Central memory CD8-positive, alpha-beta T cell (primary cell): ENCODE measurements around the gene MAP1LC3B.
"Not testable (repeated sequence)": the region's sequence is repeated elsewhere in the genome, so short reads cannot be mapped to it uniquely, and the experiment has no call there.

Experiments used
- ATAC-seq: fragments of 150-1000 bp; cut with Tn5 transposase; replicated peaks from 2 replicates; pipeline ENCODE4 v1.10.0; 2022; ENCODE audit warnings: mild to moderate bottlenecking, moderate FRiP score, moderate number of reproducible peaks; ENCODE audit not compliant: poor library complexity, severe bottlenecking; ENCODE audit errors: extremely low read depth
- DNase-seq, 2 donors: peaks; one replicate each; pipeline ENCODE4 v3.0.0; 2021; ENCODE audit warnings: low spot score in 2 of 2
- H3K27ac Mint-ChIP-seq: one replicate; pipeline ENCODE4 v1.8.0; 2022; ENCODE audit warnings: low read depth, mild to moderate bottlenecking, moderate library complexity, mixed read lengths
- H3K27me3 Mint-ChIP-seq: one replicate; pipeline ENCODE4 v1.8.0; 2022; ENCODE audit warnings: mixed read lengths
- H3K36me3 Mint-ChIP-seq: one replicate; pipeline ENCODE4 v1.8.0; 2022; ENCODE audit warnings: mild to moderate bottlenecking, moderate library complexity, mixed read lengths; ENCODE audit not compliant: insufficient read depth
- H3K4me1 Mint-ChIP-seq: one replicate; pipeline ENCODE4 v1.8.0; 2022; ENCODE audit warnings: mixed read lengths
- H3K4me3 Mint-ChIP-seq: one replicate; pipeline ENCODE4 v1.8.0; 2022; ENCODE audit warnings: mild to moderate bottlenecking, moderate library complexity, mixed read lengths
- H3K9me3 Mint-ChIP-seq: one replicate; pipeline ENCODE4 v1.8.0; 2022; ENCODE audit warnings: mixed read lengths

Gene MAP1LC3B

DNA sequence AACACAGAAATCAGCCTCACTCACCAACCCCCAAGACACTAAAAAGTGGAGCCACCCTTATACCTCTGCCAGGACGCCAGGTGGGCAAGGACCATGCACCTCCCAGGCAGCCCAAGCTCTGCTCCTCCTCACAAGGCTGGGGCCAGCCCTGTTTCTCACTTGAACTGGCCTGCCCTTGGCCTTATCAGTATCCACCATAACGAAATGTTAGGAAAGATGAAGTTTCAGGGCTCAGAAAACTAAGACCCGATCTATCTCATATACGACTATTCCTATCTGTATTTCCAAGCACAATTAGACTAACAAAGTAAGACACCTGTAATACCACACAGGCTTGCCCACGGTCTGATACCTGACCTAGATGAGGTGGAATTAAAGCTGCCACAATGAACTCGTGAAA, 15.5 kb upstream of the MAP1LC3B start:
- no peak for ATAC-seq
- Mint-ChIP-seq H3K27ac (no peak overlapping the region), H3K9me3 (no peaks in the 10 kb centered on the region)

GRCh38 chr16:87379312-87379752, 12.8 kb upstream of the MAP1LC3B start:
- ATAC-seq, H3K4me3 Mint-ChIP-seq, H3K27me3 Mint-ChIP-seq, DNase-seq, H3K27ac Mint-ChIP-seq, H3K9me3 Mint-ChIP-seq: not testable (repeated sequence)
- peaks cover 53% of the 10 kb centered on the region for H3K4me1 Mint-ChIP-seq
- H3K36me3 Mint-ChIP-seq: peaks cover 23% of the 10 kb centered on the region

More for the DNA sequence above, 15.5 kb upstream of the MAP1LC3B start:
- Mint-ChIP-seq H3K4me1 (peaks cover 46% of the 10 kb centered on the region), H3K27me3 (no peaks in the 10 kb centered on the region), H3K4me3 (no peak overlapping the region), H3K36me3 (peaks cover 10% of the 10 kb centered on the region)
- DNase-seq: no peak

GRCh38 chr16:87380403-87380802, 11.7 kb upstream of the MAP1LC3B start:
- Mint-ChIP-seq H3K4me3 (peak overlapping the region; percentile 96), H3K27ac (peak overlapping the region; percentile 82), H3K4me1 (peaks cover 55% of the 10 kb centered on the region), H3K36me3 (peaks cover 27% of the 10 kb centered on the region), H3K27me3 (no peaks in the 10 kb centered on the region), H3K9me3 (no peaks in the 10 kb centered on the region)
- no peak for DNase-seq
- no peak for ATAC-seq

- Mint-ChIP-seq H3K4me3 (peak overlapping the region; percentile 96), H3K27me3 (no peaks in the 10 kb centered on the region), H3K27ac (peak overlapping the region; percentile 82), H3K9me3 (no peaks in the 10 kb centered on the region), H3K4me1 (peaks cover 55% of the 10 kb centered on the region), H3K36me3 (peaks cover 31% of the 10 kb centered on the region)
- ATAC-seq: no peak
- no peak for DNase-seq
Observed at GRCh38 chr16:87380881-87381280, 11.3 kb upstream of the MAP1LC3B start.

DNA sequence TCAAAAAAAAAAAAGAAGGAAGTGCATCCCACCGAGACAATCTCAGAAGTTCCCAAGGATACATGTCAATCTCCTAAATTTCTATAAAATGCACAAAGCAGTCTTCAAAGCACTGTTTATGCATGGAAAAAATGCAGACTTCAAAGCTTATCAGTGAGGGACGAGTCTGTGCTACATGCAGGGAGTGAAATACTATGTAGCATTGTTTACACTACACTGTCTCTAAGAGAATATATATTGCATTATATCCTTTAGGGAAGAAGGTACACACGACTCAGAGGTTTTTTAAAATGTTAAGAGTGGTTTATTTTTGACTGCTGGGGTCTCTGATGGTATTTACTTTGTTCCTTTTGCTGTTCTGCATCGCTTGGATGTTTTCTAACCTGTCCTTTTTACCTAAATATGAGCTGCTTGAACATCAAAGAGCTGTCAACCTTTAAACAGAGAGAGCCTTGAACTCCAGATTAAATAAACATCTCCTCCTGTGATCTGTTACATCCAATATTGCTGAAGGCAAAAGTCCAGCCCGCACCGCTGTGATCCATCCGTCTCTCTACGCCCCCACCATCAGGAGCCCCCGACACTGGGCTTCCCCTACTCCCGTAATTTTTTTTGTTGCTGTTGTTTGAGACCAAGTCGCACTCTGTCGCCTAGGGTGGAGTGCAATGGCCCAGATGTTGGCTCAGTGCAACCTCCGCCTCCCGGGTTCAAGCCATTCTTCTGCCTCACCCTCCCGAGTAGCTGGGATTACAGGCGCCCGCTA, 9.9 kb upstream of the MAP1LC3B start:
- ATAC-seq: no peak
- Mint-ChIP-seq H3K27me3 (no peaks in the 10 kb centered on the region), H3K9me3 (no peaks in the 10 kb centered on the region)

DNA sequence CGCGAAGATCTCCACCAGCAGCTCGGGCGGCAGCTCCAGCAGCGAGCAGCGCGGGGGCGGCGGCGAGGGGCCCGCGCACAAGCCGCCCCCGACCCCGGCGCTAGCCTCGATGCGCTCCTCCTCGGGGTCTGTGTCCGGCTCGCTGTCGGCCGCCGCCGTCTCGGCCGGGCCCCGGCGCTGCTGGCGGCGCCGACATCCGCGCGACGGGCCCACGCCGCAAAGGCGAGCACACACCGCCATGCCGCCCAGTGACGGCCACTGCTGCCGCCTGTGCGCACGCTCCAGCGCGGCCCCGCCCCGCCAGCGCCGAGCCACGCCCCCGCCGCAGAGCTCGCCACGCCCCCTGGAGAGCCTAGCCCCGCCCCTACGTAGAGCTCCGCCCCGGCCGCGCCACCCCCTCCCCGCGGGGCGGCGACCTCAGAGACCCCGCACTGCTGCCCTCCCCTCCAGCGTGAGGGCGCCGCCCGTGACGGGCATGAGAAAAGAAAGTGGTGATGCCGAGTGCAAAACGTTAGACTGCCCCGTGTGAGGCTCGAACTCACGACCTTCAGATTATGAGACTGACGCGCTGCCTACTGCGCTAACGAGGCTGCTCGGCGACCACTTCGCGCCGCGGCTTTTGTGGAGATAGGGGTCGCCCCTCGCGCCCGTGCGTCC, 8.5 kb upstream of the MAP1LC3B start, which contains the start of gene FBXO31:
Gene FBXO31, minus strand, starts transcription at position 272 of the 657 bp plus-strand sequence. Its CDS starts 32 bp downstream, at position 240.
- peaks cover 66% of the 10 kb centered on the region for H3K4me1 Mint-ChIP-seq
- DNase-seq (peak; percentile 85 to 94), ATAC-seq (peak; percentile 53)
- H3K27ac Mint-ChIP-seq: peak within 1 kb of the TSS; percentile 100
- H3K27me3 Mint-ChIP-seq: no peaks in the 10 kb centered on the region
- H3K36me3 Mint-ChIP-seq: peaks cover 33% of the 10 kb centered on the region
- H3K4me3 Mint-ChIP-seq: peak within 1 kb of the TSS; percentile 96
- H3K9me3 Mint-ChIP-seq: no peaks in the 10 kb centered on the region

More for the DNA sequence above, 9.9 kb upstream of the MAP1LC3B start:
- Mint-ChIP-seq H3K4me1 (peaks cover 52% of the 10 kb centered on the region), H3K4me3 (peak overlapping the region; percentile 96), H3K36me3 (peaks cover 32% of the 10 kb centered on the region), H3K27ac (peak overlapping the region; percentile 100)
- no peak for DNase-seq

DNA sequence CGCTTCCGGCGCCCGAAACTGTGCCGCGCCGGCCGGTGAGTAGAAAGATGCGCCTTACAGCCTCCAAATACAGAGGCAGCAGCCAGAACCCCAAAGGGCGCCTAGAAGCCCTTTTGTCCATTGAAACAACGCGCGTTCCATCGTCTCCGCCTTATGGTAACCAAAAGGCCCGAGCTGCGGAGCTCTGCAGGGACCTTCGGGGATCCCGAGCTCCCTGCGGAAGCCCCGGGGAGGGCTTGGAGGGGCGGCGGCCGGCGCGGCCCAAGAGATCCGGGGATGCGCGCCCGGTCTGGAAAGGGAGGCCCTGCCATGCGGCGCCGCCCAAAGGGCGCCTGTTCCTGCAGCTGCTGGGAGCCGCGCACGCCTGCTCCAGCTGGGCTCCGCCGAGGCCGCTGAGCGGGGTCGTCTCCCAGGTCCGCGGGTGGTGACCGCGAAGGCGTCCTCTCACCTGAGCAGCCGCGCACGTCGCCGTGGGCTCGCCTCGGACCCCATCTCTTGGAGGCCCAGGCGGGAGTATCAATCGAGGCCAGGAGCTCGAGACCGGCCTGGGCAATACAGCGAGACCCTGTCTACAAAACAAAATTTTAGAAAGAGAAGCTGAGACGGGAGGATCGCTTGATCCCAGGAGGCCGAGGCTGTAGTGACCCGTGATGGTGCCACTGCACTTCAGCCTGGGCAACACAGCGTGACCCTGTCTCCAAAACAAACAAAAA, 7.8 kb upstream of the MAP1LC3B start:
- DNase-seq: no peak
- Mint-ChIP-seq H3K27me3 (no peaks in the 10 kb centered on the region), H3K4me3 (peak overlapping the region; percentile 96), H3K36me3 (peaks cover 31% of the 10 kb centered on the region), H3K27ac (peak overlapping the region; percentile 100), H3K9me3 (no peaks in the 10 kb centered on the region), H3K4me1 (peaks cover 67% of the 10 kb centered on the region)
- ATAC-seq: no peak

- Mint-ChIP-seq H3K4me3 (peak overlapping the region; percentile 96), H3K27ac (peak overlapping the region; percentile 100), H3K4me1 (peaks cover 67% of the 10 kb centered on the region), H3K36me3 (peaks cover 31% of the 10 kb centered on the region)
- not testable (repeated sequence) for ATAC-seq, H3K9me3 Mint-ChIP-seq, H3K27me3 Mint-ChIP-seq, DNase-seq
Observed at GRCh38 chr16:87384875-87385167, 7.3 kb upstream of the MAP1LC3B start.

- Mint-ChIP-seq H3K4me1 (peaks cover 40% of the 10 kb centered on the region), H3K27ac (peak overlapping the region; percentile 81), H3K9me3 (no peaks in the 10 kb centered on the region), H3K27me3 (no peaks in the 10 kb centered on the region), H3K36me3 (peaks cover 34% of the 10 kb centered on the region), H3K4me3 (peak overlapping the region; percentile 6)
- ATAC-seq (peak; percentile 75), DNase-seq (peak; percentile 67 to 87)
Observed at GRCh38 chr16:87387942-87388817, 4.0 kb upstream of the MAP1LC3B start.

- DNase-seq (no peak), ATAC-seq (no peak)
- Mint-ChIP-seq H3K4me1 (peaks cover 45% of the 10 kb centered on the region), H3K27ac (peak overlapping the region; percentile 81), H3K27me3 (no peaks in the 10 kb centered on the region), H3K4me3 (peak overlapping the region; percentile 6), H3K36me3 (peaks cover 35% of the 10 kb centered on the region), H3K9me3 (no peaks in the 10 kb centered on the region)
Observed at GRCh38 chr16:87388818-87389134, 3.4 kb upstream of the MAP1LC3B start.

DNA sequence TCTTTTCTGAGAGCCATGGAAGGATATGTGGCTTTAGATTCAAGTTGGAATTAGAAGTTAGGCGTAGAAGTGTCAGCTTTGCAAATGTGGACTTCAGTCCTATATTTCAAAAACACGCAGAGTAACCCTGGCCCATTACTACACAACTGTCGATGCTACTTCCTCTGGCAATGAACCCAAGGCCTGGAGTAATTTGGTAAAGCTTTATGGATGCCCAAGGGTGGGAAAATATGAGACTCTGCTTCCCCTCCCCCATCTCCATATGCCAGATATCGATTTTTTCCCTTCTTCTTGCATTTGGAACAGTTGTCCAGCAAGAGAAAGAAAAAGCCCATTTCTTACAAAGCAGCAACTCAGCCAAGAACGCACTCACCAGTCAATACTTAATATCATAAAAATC, 2.9 kb upstream of the MAP1LC3B start:
- no peak for ATAC-seq
- peak overlapping the region; percentile 59 for H3K27ac Mint-ChIP-seq
- peaks cover 45% of the 10 kb centered on the region for H3K4me1 Mint-ChIP-seq
- no peak overlapping the region for H3K4me3 Mint-ChIP-seq
- peaks cover 31% of the 10 kb centered on the region for H3K36me3 Mint-ChIP-seq
- H3K27me3 Mint-ChIP-seq: no peaks in the 10 kb centered on the region
- H3K9me3 Mint-ChIP-seq: no peaks in the 10 kb centered on the region
- no peak for DNase-seq

DNA sequence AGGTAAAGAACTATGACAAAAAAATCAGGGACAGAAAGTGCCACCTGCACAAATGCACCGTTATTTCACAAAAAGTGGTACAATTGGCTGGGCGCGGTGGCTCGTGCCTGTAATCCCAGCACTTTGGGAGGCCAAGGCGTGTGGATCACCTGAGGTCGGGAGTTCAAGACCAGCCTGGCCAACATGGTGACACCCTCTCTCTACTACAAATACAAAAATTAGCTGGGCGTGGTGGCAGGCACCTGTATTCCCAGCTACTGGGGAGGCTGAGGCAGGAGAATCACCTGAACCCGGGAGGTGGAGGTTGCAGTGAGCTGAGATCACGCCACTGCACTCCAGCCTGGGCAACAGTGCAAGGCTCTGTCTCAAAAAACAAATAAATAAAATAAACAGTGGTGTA, 2.2 kb upstream of the MAP1LC3B start:
- H3K27me3 Mint-ChIP-seq, H3K9me3 Mint-ChIP-seq, ATAC-seq, DNase-seq: not testable (repeated sequence)
- Mint-ChIP-seq H3K27ac (peak overlapping the region; percentile 35), H3K4me1 (peaks cover 52% of the 10 kb centered on the region), H3K36me3 (peaks cover 27% of the 10 kb centered on the region), H3K4me3 (peak overlapping the region; percentile 11)
